ENCODE data around the gene UBN1.

The UBN1 gene

DNA sequence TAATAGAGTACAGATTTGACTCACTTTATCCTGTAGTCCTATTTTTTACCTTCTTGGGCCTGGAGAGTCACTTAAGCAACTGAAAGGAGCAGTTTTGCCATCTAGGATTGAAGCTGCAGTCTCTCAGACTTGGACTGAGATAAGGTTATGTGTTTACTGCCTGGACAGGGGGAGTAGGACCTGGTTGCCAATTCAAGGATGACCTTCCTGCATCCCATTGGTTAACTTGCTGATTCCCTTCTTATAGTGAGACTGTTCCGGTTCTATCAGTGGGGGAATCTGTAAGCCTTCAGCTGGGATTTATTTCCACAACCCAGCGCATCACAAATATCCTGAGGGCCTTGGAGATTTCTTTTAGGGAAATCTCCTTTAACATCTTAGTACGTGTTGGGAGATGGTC, 2.9 kb downstream of the UBN1 start:
- no peaks in the 10 kb centered on the region for H3K9me3 ChIP-seq (ENCODE audit: control insufficient read depth, low read length)
- no peaks in the 10 kb centered on the region for H3K36me3 ChIP-seq (ENCODE audit: control insufficient read depth, insufficient read depth, low read length)
- peaks cover 53% of the 10 kb centered on the region for H3K4me1 ChIP-seq (ENCODE audit: control insufficient read depth, insufficient read depth, low read length)
- no peak overlapping the region for H3K4me3 ChIP-seq (ENCODE audit: low read length)
- no peak overlapping the region for H3K9ac ChIP-seq (ENCODE audit: low read length)
- H3K27me3 ChIP-seq (ENCODE audit: control insufficient read depth, insufficient read depth, low read length): no peaks in the 10 kb centered on the region

DNA sequence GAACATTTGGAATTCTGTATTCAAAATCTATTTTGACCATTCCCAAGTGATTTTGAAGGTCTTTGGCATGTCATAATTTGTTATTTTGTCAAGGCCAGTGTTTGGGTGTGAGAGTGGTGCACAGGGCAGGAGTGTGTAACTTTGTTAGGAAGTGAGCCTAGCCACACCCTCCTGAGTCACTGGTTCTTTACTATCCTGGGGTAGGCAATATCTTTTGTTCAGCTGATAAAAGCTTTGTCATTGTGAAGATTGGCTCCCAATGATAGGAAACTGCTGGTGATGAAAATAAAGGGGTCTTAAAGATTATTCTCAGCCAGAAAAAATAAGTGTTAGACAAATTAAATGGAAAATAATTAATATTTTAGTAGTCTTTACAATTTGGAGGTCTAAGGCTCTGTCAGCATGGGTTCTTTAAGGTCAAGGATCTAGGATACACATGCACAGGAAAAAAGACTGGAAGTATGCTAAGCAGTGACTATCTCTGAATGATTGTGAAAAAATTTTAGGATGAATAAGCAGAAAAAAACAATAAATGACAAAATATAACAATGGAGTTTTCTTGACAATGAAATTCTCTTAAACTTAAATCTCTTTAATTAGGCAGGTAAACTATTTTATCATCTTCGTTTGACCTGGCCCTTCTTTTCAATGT, 5.1 kb downstream of the UBN1 start:
- no peaks in the 10 kb centered on the region for H3K9me3 ChIP-seq (ENCODE audit: control insufficient read depth, low read length)
- H3K4me1 ChIP-seq (ENCODE audit: control insufficient read depth, insufficient read depth, low read length): peaks cover 41% of the 10 kb centered on the region
- H3K27me3 ChIP-seq (ENCODE audit: control insufficient read depth, insufficient read depth, low read length): no peaks in the 10 kb centered on the region
- no peak overlapping the region for H3K9ac ChIP-seq (ENCODE audit: low read length)
- no peak overlapping the region for H3K4me3 ChIP-seq (ENCODE audit: low read length)
- H3K36me3 ChIP-seq (ENCODE audit: control insufficient read depth, insufficient read depth, low read length): no peaks in the 10 kb centered on the region

DNA sequence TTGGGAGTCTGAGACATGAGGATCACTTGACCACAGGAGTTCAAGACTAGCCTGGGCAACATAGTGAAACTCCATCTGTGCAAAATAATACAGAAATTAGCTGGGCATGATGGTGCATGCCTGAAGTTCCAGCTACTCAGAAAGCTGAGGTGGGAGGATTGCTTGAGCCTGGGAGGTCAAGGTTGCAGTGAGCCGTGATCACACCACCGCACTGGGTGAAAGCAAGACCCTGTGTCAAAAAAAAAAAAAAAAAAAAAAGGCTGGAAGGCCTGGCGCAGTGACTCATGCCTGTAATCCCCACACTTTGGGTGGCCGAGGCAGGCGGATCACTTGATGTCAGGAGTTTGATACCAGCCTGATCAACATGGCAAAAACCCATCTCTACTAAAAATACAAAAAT, 8.1 kb downstream of the UBN1 start:
- peaks cover 7% of the 10 kb centered on the region for H3K36me3 ChIP-seq (ENCODE audit: control insufficient read depth, insufficient read depth, low read length)

DNA sequence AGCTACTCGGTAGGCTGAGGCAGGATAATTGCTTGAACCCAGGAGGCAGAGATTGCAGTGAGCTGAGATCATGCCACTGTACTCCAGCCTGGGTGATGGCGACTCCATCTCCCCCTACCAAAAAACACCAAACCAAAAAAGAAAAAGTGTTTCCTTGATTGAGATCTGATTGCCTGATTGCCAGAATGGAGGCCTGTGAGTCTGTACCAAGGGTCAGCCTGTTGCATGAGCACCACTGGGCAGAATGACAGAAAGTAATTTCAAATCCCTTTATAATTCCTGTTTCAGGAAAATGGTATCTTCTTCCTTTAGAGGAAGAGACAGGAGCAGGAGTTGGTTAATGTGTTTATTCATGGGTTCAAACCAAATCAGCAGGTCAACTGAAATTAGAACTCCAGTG, 8.5 kb downstream of the UBN1 start:
- H3K9ac ChIP-seq (ENCODE audit: low read length): no peak overlapping the region
- no peaks in the 10 kb centered on the region for H3K9me3 ChIP-seq (ENCODE audit: control insufficient read depth, low read length)
- H3K27me3 ChIP-seq (ENCODE audit: control insufficient read depth, insufficient read depth, low read length): no peaks in the 10 kb centered on the region
- H3K36me3 ChIP-seq (ENCODE audit: control insufficient read depth, insufficient read depth, low read length): peaks cover 7% of the 10 kb centered on the region
- H3K4me1 ChIP-seq (ENCODE audit: control insufficient read depth, insufficient read depth, low read length): peaks cover 23% of the 10 kb centered on the region
- H3K4me3 ChIP-seq (ENCODE audit: low read length): no peak overlapping the region

More for the DNA sequence above, 8.1 kb downstream of the UBN1 start:
- Histone ChIP-seq H3K9ac (ENCODE audit: low read length) (no peak overlapping the region), H3K9me3 (ENCODE audit: control insufficient read depth, low read length) (no peaks in the 10 kb centered on the region), H3K27me3 (ENCODE audit: control insufficient read depth, insufficient read depth, low read length) (no peaks in the 10 kb centered on the region), H3K4me3 (ENCODE audit: low read length) (no peak overlapping the region), H3K4me1 (ENCODE audit: control insufficient read depth, insufficient read depth, low read length) (peaks cover 25% of the 10 kb centered on the region)

GRCh38 chr16:4859190-4859899, 12.1 kb downstream of the UBN1 start:
- H3K4me3 ChIP-seq (ENCODE audit: low read length): no peak overlapping the region
- H3K27me3 ChIP-seq (ENCODE audit: control insufficient read depth, insufficient read depth, low read length): no peaks in the 10 kb centered on the region
- H3K36me3 ChIP-seq (ENCODE audit: control insufficient read depth, insufficient read depth, low read length): peaks cover 8% of the 10 kb centered on the region
- no peaks in the 10 kb centered on the region for H3K9me3 ChIP-seq (ENCODE audit: control insufficient read depth, low read length)
- H3K4me1 ChIP-seq (ENCODE audit: control insufficient read depth, insufficient read depth, low read length): peaks cover 8% of the 10 kb centered on the region
- H3K9ac ChIP-seq (ENCODE audit: low read length): no peak overlapping the region

GRCh38 chr16:4859900-4860255, 12.6 kb downstream of the UBN1 start:
- Histone ChIP-seq H3K36me3 (ENCODE audit: control insufficient read depth, insufficient read depth, low read length) (peaks cover 11% of the 10 kb centered on the region), H3K4me3 (ENCODE audit: low read length) (no peak overlapping the region), H3K27me3 (ENCODE audit: control insufficient read depth, insufficient read depth, low read length) (no peaks in the 10 kb centered on the region), H3K4me1 (ENCODE audit: control insufficient read depth, insufficient read depth, low read length) (peaks cover 8% of the 10 kb centered on the region), H3K9me3 (ENCODE audit: control insufficient read depth, low read length) (no peaks in the 10 kb centered on the region), H3K9ac (ENCODE audit: low read length) (no peak overlapping the region)

GRCh38 chr16:4860727-4861342, 13.6 kb downstream of the UBN1 start:
- peaks cover 11% of the 10 kb centered on the region for H3K36me3 ChIP-seq (ENCODE audit: control insufficient read depth, insufficient read depth, low read length)

GRCh38 chr16:4862639-4863038, 15.4 kb downstream of the UBN1 start:
- H3K4me3 ChIP-seq (ENCODE audit: low read length): no peak overlapping the region
- peaks cover 11% of the 10 kb centered on the region for H3K36me3 ChIP-seq (ENCODE audit: control insufficient read depth, insufficient read depth, low read length)
- peaks cover 11% of the 10 kb centered on the region for H3K4me1 ChIP-seq (ENCODE audit: control insufficient read depth, insufficient read depth, low read length)
- H3K9ac ChIP-seq (ENCODE audit: low read length): no peak overlapping the region
- H3K27me3 ChIP-seq (ENCODE audit: control insufficient read depth, insufficient read depth, low read length): no peaks in the 10 kb centered on the region
- H3K9me3 ChIP-seq (ENCODE audit: control insufficient read depth, low read length): no peaks in the 10 kb centered on the region

More at GRCh38 chr16:4860727-4861342, 13.6 kb downstream of the UBN1 start:
- H3K27me3 ChIP-seq (ENCODE audit: control insufficient read depth, insufficient read depth, low read length): no peaks in the 10 kb centered on the region
- peaks cover 8% of the 10 kb centered on the region for H3K4me1 ChIP-seq (ENCODE audit: control insufficient read depth, insufficient read depth, low read length)
- no peak overlapping the region for H3K9ac ChIP-seq (ENCODE audit: low read length)
- H3K4me3 ChIP-seq (ENCODE audit: low read length): no peak overlapping the region
- H3K9me3 ChIP-seq (ENCODE audit: control insufficient read depth, low read length): no peaks in the 10 kb centered on the region

DNA sequence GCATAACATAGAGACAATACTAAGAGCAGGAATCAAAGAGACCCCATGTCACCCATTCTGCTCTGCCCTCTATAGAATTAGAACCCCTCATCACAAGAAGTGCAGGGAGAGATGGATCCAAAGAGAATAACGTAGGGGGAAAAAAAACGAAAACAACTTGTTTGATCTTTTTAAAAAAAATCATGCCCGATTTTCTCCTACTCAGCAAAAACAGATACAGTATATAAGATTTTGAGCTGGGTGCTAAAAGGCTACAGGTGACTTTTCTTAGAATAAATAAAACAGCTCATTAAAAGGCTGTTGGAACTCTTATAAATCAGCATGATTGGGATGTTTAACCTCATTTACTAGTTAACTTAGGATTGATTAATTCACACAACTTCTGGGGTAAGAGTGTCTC, 17.4 kb downstream of the UBN1 start:
- Histone ChIP-seq H3K27me3 (ENCODE audit: control insufficient read depth, insufficient read depth, low read length) (no peaks in the 10 kb centered on the region), H3K4me1 (ENCODE audit: control insufficient read depth, insufficient read depth, low read length) (peaks cover 23% of the 10 kb centered on the region), H3K9me3 (ENCODE audit: control insufficient read depth, low read length) (no peaks in the 10 kb centered on the region), H3K9ac (ENCODE audit: low read length) (no peak overlapping the region), H3K4me3 (ENCODE audit: low read length) (no peak overlapping the region), H3K36me3 (ENCODE audit: control insufficient read depth, insufficient read depth, low read length) (peaks cover 4% of the 10 kb centered on the region)

DNA sequence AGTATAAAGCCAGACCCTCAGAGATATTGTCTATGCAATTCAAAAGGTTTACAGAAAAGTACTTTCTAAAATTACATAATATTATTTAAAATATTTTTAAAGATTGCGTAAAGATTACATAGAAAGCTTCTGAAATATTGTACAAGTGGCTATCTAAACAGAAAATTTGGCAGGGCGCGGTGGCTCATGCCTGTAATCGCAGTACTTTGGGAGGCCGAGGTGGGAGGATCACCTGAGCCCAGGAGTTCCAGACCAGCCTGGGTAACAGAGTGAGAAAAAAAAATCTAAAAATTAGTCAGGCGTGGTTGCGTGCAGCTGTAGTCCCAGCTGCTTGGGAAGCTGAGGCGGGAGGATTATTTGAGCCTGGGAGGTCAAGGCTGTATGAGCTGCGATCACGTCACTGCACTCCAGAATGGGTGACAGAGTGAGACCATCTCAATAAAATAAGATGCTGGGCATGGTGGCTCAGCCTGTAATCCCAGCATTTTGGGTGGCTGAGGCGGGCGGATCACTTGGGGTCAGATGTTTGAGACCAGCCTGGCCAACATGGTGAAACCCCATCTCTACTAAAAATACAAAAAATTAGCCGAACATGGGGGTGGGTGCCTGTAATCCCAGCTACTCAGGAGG, 18.1 kb downstream of the UBN1 start:
- no peaks in the 10 kb centered on the region for H3K9me3 ChIP-seq (ENCODE audit: control insufficient read depth, low read length)
- no peak overlapping the region for H3K9ac ChIP-seq (ENCODE audit: low read length)
- H3K4me3 ChIP-seq (ENCODE audit: low read length): no peak overlapping the region
- H3K36me3 ChIP-seq (ENCODE audit: control insufficient read depth, insufficient read depth, low read length): peaks cover 4% of the 10 kb centered on the region
- H3K27me3 ChIP-seq (ENCODE audit: control insufficient read depth, insufficient read depth, low read length): no peaks in the 10 kb centered on the region
- H3K4me1 ChIP-seq (ENCODE audit: control insufficient read depth, insufficient read depth, low read length): peaks cover 23% of the 10 kb centered on the region

- Histone ChIP-seq H3K4me3 (ENCODE audit: low read length) (no peak overlapping the region), H3K36me3 (ENCODE audit: control insufficient read depth, insufficient read depth, low read length) (peaks cover 4% of the 10 kb centered on the region), H3K4me1 (ENCODE audit: control insufficient read depth, insufficient read depth, low read length) (peaks cover 23% of the 10 kb centered on the region), H3K9me3 (ENCODE audit: control insufficient read depth, low read length) (no peaks in the 10 kb centered on the region), H3K27me3 (ENCODE audit: control insufficient read depth, insufficient read depth, low read length) (no peaks in the 10 kb centered on the region), H3K9ac (ENCODE audit: low read length) (no peak overlapping the region)
Observed at GRCh38 chr16:4866586-4866985, 19.3 kb downstream of the UBN1 start.

- Histone ChIP-seq H3K9me3 (ENCODE audit: control insufficient read depth, low read length) (no peaks in the 10 kb centered on the region), H3K4me3 (ENCODE audit: low read length) (no peak overlapping the region), H3K4me1 (ENCODE audit: control insufficient read depth, insufficient read depth, low read length) (peaks cover 15% of the 10 kb centered on the region), H3K27me3 (ENCODE audit: control insufficient read depth, insufficient read depth, low read length) (no peaks in the 10 kb centered on the region), H3K36me3 (ENCODE audit: control insufficient read depth, insufficient read depth, low read length) (peaks cover 7% of the 10 kb centered on the region), H3K9ac (ENCODE audit: low read length) (no peak overlapping the region)
Observed at GRCh38 chr16:4868026-4868425, 20.7 kb downstream of the UBN1 start.
